GM19463 (cell line): ENCODE results near the gene MPV17L2.
"Not testable (repeated sequence)": the region's sequence is repeated elsewhere in the genome, so short reads cannot be mapped to it uniquely, and the experiment has no call there.

ENCODE experiments used
- ATAC-seq: cut with Tn5 transposase; IDR thresholded peaks from one replicate; pipeline ENCODE4 v1.9.1; 2021; ENCODE audit warnings: mild to moderate bottlenecking, moderate library complexity; ENCODE audit not compliant: unreplicated experiment

Gene MPV17L2

GRCh38 chr19:18192673-18193387, at the start of gene MPV17L2:
MPV17L2 (plus strand) TSS chr19:18193218; CDS start chr19:18193282, 64 bp downstream.
- peak; percentile 88 for ATAC-seq

GRCh38 chr19:18143902-18144301, 49.1 kb upstream of the MPV17L2 start:
- ATAC-seq: no peak

GRCh38 chr19:18144361-18144760, 48.7 kb upstream of the MPV17L2 start:
- ATAC-seq: no peak

- ATAC-seq: no peak
Observed at GRCh38 chr19:18144906-18145305, 48.1 kb upstream of the MPV17L2 start.

- ATAC-seq: no peak
Observed at GRCh38 chr19:18145391-18145999, 47.5 kb upstream of the MPV17L2 start.

GRCh38 chr19:18147396-18147795, 45.6 kb upstream of the MPV17L2 start:
- no peak for ATAC-seq

- ATAC-seq: no peak
Observed at GRCh38 chr19:18149596-18149975, 43.4 kb upstream of the MPV17L2 start.

- ATAC-seq: no peak
Observed at GRCh38 chr19:18150776-18151624, 42.0 kb upstream of the MPV17L2 start.

GRCh38 chr19:18152442-18152816, 40.6 kb upstream of the MPV17L2 start:
- ATAC-seq: peak; percentile 59

- ATAC-seq: peak; percentile 75
Observed at GRCh38 chr19:18152817-18153555, 40.0 kb upstream of the MPV17L2 start, which contains the start of gene PIK3R2. PIK3R2 (plus strand) TSS chr19:18153163; CDS start chr19:18155880, 2,717 bp downstream.

GRCh38 chr19:18153556-18154134, 39.4 kb upstream of the MPV17L2 start:
- ATAC-seq: no peak

- no peak for ATAC-seq
Observed at GRCh38 chr19:18155095-18156087, 37.6 kb upstream of the MPV17L2 start.

GRCh38 chr19:18156268-18156667, 36.8 kb upstream of the MPV17L2 start:
- ATAC-seq: no peak

GRCh38 chr19:18156841-18157464, 36.1 kb upstream of the MPV17L2 start:
- ATAC-seq: no peak

- ATAC-seq: no peak
Observed at GRCh38 chr19:18157465-18158063, 35.5 kb upstream of the MPV17L2 start.

GRCh38 chr19:18158467-18158866, 34.6 kb upstream of the MPV17L2 start:
- no peak for ATAC-seq

- ATAC-seq: not testable (repeated sequence)
Observed at GRCh38 chr19:18159059-18159616, 33.9 kb upstream of the MPV17L2 start.

GRCh38 chr19:18159810-18160209, 33.2 kb upstream of the MPV17L2 start:
- no peak for ATAC-seq
